ENCODE measurements around the gene TNS3. TPM values are rescaled to one million over a fixed set of nuclear protein-coding genes. Genes with fewer than 3 reads are reported as not detected.

TNS3 gene
- total RNA-seq, 1 experiment from 2014 or later: 9.5 TPM

DNA sequence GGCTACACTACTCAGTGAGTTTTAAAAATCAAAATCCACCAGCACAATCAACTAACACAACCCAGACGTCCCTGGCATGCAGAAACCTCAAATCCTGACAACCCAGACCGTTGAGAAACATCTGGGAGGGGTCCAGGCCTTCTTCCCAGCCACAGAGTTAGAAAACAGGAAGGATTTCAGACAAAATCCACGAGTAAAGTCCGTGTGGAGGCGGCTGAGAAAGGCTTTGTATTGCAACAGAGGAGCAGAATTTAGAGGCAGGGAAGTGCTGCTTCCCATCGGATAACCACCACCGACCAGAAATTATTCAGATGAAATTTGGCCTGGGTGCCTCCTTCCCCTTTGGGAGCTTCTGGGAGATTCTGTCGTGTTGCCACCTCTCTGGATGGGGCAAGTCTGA is 61.5 kb downstream of the TNS3 start:
- Histone ChIP-seq H3K27me3 (ENCODE audit: insufficient read depth, low read length) (no peaks in the 10 kb centered on the region), H3K4ac (ENCODE audit: low read depth, low read length) (no peak overlapping the region), H3K56ac (ENCODE audit: insufficient read length, low read depth, low read length) (no peak overlapping the region), H4K91ac (ENCODE audit: insufficient read length, low read depth, low read length) (no peak overlapping the region), H3K9me3 (ENCODE audit: control insufficient read depth, low read depth, low read length) (no peaks in the 10 kb centered on the region), H4K20me1 (ENCODE audit: control insufficient read depth, insufficient read depth, insufficient read length) (no peaks in the 10 kb centered on the region), H2BK15ac (ENCODE audit: low read depth, low read length) (no peak overlapping the region), H3K79me1 (ENCODE audit: insufficient read depth, low read depth, low read length, poor library complexity, severe bottlenecking) (no peaks in the 10 kb centered on the region), H2BK120ac (ENCODE audit: low read depth, low read length, poor library complexity, severe bottlenecking) (no peak overlapping the region), H2BK12ac (ENCODE audit: insufficient read length, low read depth, low read length) (no peak overlapping the region), H3K4me1 (ENCODE audit: insufficient read depth, low read length) (peaks cover 6% of the 10 kb centered on the region; the same call in 1 of the 2 replicates), H3T11ph (ENCODE audit: low read length) (no peak overlapping the region), H3K4me2 (ENCODE audit: insufficient read depth, insufficient read length, low read length) (no peak overlapping the region), H2AFZ (ENCODE audit: low read length) (no peak overlapping the region), H3K27ac (ENCODE audit: insufficient read length, low read depth, low read length) (no peak overlapping the region), H3K23me2 (ENCODE audit: insufficient read length, low read depth, low read length, poor library complexity, severe bottlenecking) (no peaks in the 10 kb centered on the region), H4K8ac (replicated peaks; ENCODE audit: insufficient read length, low read depth, low read length) (no peak overlapping the region), H2AK5ac (ENCODE audit: insufficient read length, low read length) (no peak overlapping the region), H4K5ac (ENCODE audit: insufficient read length, low read depth, low read length) (no peak overlapping the region), H3K18ac (ENCODE audit: insufficient read length, low read depth, low read length) (no peak overlapping the region), H3K9ac (ENCODE audit: extremely low read depth, insufficient read length, low read length) (no peak overlapping the region), H2BK20ac (ENCODE audit: low read depth, low read length, poor library complexity, severe bottlenecking) (no peak overlapping the region), H2BK5ac (ENCODE audit: insufficient read length, low read length) (no peak overlapping the region), H3K23ac (ENCODE audit: insufficient read length, low read depth, low read length) (no peak overlapping the region), H3K14ac (ENCODE audit: insufficient read depth, low read length) (no peak overlapping the region), H3K79me2 (ENCODE audit: insufficient read depth, low read length) (peaks cover under 1% of the 10 kb centered on the region; the same call in 1 of the 2 replicates)
- DNase-seq: no peak
- H3K9me3 Mint-ChIP-seq: no peaks in the 10 kb centered on the region
- H3K4me3 Mint-ChIP-seq: no peak overlapping the region
- peak overlapping the region in 2 of 3 experiments; percentile 58 to 69; a peak in 4 of 7 replicates for H3K27ac Mint-ChIP-seq
- peaks cover 5% of the 10 kb centered on the region for H3K27me3 Mint-ChIP-seq (ENCODE audit: low read depth)
- peaks cover 25 to 31% of the 10 kb centered on the region in 2 experiments for H3K4me1 Mint-ChIP-seq
- TF ChIP-seq, protein P1, sequence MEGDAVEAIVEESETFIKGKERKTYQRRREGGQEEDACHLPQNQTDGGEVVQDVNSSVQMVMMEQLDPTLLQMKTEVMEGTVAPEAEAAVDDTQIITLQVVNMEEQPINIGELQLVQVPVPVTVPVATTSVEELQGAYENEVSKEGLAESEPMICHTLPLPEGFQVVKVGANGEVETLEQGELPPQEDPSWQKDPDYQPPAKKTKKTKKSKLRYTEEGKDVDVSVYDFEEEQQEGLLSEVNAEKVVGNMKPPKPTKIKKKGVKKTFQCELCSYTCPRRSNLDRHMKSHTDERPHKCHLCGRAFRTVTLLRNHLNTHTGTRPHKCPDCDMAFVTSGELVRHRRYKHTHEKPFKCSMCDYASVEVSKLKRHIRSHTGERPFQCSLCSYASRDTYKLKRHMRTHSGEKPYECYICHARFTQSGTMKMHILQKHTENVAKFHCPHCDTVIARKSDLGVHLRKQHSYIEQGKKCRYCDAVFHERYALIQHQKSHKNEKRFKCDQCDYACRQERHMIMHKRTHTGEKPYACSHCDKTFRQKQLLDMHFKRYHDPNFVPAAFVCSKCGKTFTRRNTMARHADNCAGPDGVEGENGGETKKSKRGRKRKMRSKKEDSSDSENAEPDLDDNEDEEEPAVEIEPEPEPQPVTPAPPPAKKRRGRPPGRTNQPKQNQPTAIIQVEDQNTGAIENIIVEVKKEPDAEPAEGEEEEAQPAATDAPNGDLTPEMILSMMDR (conservative IDR thresholded peaks at IDR 0.05): no peak
- WGBS (ENCODE audit: extremely low coverage, insufficient read length, low lambda C conversion rate): no CpG with 5 or more reads among the region's 8 CpGs
- peaks cover 5 to 9% (median 7%) of the 10 kb centered on the region in 3 experiments; a peak in 6 of 7 replicates for H3K36me3 Mint-ChIP-seq (ENCODE audit: insufficient read depth in 1 of 3, low read depth in 3 of 3)
